PFSK-1 (cell line): ENCODE measurements around the gene NR1H4.

Experiments used
- FOXP2 ChIP-seq: optimal IDR thresholded peaks from 2 replicates; pipeline ENCODE3; 2011; ENCODE audit warnings: borderline replicate concordance, control low read depth, inconsistent platforms; ENCODE audit not compliant: insufficient read depth; ENCODE audit errors: extremely low read length, extremely low read depth
- POLR2AphosphoS5 ChIP-seq: IDR thresholded peaks from 2 replicates; pipeline ENCODE4 v1.6.1; 2012; ENCODE audit warnings: low read depth, mild to moderate bottlenecking, control low read depth, low read length, moderate library complexity
- REST ChIP-seq, 2 experiments: IDR thresholded peaks; 2 replicates each; pipeline versions ENCODE4 v1.6.1 to v1.8.0; 2011 to 2012; ENCODE audit warnings: low read depth in 2 of 2, low read length in 2 of 2, control low read depth in 1 of 2, inconsistent platforms in 1 of 2, mild to moderate bottlenecking in 1 of 2, moderate library complexity in 1 of 2; ENCODE audit not compliant: insufficient read depth in 1 of 2
- SIN3A ChIP-seq: IDR thresholded peaks from 2 replicates; pipeline ENCODE4 v1.6.1; 2012; ENCODE audit warnings: mild to moderate bottlenecking, low read length, moderate library complexity, borderline replicate concordance; ENCODE audit not compliant: insufficient read depth
- TAF1 ChIP-seq: IDR thresholded peaks from 2 replicates; pipeline ENCODE4 v1.6.1; 2012; ENCODE audit warnings: low read length, control low read depth, borderline replicate concordance; ENCODE audit not compliant: insufficient read depth

The NR1H4 gene

GRCh38 chr12:100529756-100530350, 56.2 kb downstream of the NR1H4 start:
- TF ChIP-seq FOXP2 (no peak), REST (IDR thresholded peaks at IDR 0.05; ENCODE audit: insufficient read depth in 1 of 2, low read depth in 2 of 2, low read length in 2 of 2) (no peak), POLR2AphosphoS5 (no peak), TAF1 (no peak), SIN3A (no peak)

- TF ChIP-seq FOXP2 (no peak), TAF1 (no peak), POLR2AphosphoS5 (no peak), REST (IDR thresholded peaks at IDR 0.05; ENCODE audit: insufficient read depth in 1 of 2, low read depth in 2 of 2, low read length in 2 of 2) (no peak), SIN3A (no peak)
Measured at GRCh38 chr12:100533376-100533775, 59.7 kb downstream of the NR1H4 start.

- TF ChIP-seq TAF1 (no peak), FOXP2 (no peak), REST (IDR thresholded peaks at IDR 0.05; ENCODE audit: insufficient read depth in 1 of 2, low read depth in 2 of 2, low read length in 2 of 2) (no peak), POLR2AphosphoS5 (no peak), SIN3A (no peak)
Measured at GRCh38 chr12:100534625-100535227, 61.1 kb downstream of the NR1H4 start.

- no peak for TF ChIP-seq POLR2AphosphoS5
- no peak for TF ChIP-seq TAF1
- peak; percentile 88 to 99 for TF ChIP-seq REST (IDR thresholded peaks at IDR 0.05; ENCODE audit: insufficient read depth in 1 of 2, low read depth in 2 of 2, low read length in 2 of 2)
- no peak for TF ChIP-seq FOXP2
- TF ChIP-seq SIN3A: 0 out of 2 replicates have a peak, but pooled peaks have one; percentile 20
Measured at GRCh38 chr12:100539202-100539601, 65.5 kb downstream of the NR1H4 start.

- TF ChIP-seq SIN3A: no peak
- TF ChIP-seq POLR2AphosphoS5: no peak
- TF ChIP-seq TAF1: no peak
- no peak for TF ChIP-seq FOXP2
- no peak for TF ChIP-seq REST (IDR thresholded peaks at IDR 0.05; ENCODE audit: insufficient read depth in 1 of 2, low read depth in 2 of 2, low read length in 2 of 2)
Measured at GRCh38 chr12:100544165-100544564, 70.5 kb downstream of the NR1H4 start.
